HG02970 (cell line): ENCODE results near the gene RNF213.

Experiments
- ATAC-seq: cut with Tn5 transposase; IDR thresholded peaks from one replicate; pipeline ENCODE4 v1.9.1; 2021; ENCODE audit warnings: mild to moderate bottlenecking, moderate library complexity, moderate number of reproducible peaks; ENCODE audit not compliant: unreplicated experiment, low FRiP score

Gene RNF213

DNA sequence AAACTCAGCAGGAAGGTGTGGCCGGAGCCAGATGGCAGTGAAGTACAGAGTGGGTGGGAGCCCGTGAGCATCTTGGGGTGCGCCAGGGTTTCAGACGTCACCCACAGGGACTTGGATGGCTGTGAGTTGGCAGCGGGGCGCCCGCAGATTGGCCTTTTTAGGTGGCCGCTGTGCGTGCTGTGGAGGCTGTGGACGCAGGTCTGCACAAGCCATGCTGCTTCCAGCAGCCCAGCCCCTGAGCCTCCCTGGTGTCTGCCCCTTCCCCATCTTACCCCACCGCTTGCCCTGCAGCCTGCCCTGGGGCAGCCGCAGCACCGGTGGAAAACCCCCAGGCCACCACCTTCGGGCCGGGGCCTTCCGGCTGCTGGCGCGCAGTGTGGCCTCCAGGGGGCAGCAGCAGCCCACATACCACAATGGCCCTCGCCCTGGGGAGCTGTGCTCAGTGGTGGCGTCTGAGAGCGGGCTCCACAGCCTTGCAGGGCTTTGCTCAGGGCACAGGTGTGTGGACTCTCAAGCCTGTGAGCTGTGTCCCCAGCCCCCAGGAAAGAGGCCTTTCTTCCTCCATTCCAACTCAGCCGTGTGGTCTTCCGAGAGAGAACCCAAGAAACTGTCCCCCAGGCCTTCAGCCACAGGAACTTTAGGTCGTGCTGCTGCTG, 166.1 kb downstream of the RNF213 start:
- ATAC-seq, result peak; percentile 70

DNA sequence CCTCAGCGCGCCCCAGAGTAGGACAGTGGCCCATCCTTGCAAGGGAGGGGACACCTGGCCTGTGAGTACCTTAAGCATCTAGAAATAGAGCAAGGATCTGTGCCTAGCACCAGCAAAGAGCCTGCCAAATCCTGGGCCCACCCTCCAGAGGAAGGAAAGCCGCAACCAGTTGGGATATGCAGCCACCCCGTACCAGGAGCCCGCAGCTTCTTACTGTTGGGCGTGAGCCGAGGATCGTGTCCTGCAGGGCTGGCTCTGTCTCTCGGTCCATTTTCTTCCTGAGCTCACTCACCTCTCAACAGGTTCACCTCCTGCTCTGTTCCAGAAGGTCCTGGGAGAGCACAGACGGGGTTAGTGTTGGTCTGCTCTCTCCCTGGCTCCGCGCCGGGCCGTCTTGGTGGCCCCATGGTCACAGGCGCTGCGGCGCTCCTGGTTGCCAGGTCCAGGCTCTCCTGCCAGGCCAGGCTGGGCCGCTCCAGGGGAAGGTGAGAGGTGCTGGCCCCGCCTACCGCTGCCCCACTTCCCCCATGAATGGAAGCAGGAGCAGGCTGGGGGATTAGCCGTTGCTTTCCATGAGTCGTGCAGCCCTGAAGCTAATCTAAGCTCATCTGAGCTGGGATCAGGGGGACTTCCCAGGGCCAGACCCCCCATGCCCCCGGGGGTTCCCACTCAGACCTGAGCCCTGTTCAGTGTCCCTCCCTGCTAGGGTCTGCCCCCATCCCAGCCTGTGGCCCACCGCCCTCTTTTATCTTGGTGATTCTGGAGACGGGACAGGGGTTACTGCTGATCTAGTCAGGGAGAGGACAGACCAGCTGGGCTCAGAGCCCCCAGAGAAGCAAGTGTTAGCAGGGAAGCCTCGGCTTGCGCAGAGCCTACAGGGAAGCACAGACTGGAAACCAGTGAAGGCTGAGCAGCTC, 167.0 kb downstream of the RNF213 start:
- ATAC-seq, result no peak

DNA sequence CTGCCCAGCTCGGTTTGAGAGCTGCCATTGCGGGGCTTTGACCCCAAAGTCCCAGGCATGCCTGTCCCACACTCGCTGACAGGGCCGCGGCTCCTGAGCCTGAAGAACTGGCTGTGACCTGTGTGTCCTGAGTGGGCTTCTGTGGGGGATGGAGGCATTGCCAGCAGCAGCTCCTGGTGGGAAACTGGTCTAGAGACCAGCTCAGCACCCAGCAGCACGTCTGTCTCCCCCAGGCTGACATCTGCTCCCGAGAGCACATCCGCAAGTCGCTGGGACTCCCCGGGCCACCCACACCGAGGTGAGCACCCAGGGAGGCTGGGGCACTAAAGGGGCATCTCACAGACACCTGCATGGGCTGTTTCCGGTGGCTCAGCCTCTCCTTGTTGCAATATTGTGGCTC, 167.7 kb downstream of the RNF213 start:
- ATAC-seq, result no peak

DNA sequence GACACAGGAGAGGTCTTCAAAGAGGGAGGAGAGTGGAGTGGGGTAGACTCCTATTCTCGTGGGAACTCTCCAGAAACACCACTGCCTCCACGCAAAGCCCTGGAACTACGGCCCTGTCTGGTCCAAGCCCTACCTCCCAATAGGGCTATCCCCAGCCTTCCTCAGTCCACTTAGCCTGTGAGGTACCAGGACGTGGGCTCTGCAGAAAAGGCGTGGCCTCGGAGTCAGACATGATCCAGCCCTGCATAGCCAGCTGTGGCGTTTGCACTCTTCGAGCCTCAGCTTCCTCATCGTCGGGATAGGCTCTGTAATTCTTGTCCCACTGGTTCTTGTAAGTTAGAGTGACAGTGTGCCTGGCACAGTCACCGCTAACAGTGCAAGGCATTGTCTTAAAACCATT, 168.1 kb downstream of the RNF213 start:
- ATAC-seq, result no peak

DNA sequence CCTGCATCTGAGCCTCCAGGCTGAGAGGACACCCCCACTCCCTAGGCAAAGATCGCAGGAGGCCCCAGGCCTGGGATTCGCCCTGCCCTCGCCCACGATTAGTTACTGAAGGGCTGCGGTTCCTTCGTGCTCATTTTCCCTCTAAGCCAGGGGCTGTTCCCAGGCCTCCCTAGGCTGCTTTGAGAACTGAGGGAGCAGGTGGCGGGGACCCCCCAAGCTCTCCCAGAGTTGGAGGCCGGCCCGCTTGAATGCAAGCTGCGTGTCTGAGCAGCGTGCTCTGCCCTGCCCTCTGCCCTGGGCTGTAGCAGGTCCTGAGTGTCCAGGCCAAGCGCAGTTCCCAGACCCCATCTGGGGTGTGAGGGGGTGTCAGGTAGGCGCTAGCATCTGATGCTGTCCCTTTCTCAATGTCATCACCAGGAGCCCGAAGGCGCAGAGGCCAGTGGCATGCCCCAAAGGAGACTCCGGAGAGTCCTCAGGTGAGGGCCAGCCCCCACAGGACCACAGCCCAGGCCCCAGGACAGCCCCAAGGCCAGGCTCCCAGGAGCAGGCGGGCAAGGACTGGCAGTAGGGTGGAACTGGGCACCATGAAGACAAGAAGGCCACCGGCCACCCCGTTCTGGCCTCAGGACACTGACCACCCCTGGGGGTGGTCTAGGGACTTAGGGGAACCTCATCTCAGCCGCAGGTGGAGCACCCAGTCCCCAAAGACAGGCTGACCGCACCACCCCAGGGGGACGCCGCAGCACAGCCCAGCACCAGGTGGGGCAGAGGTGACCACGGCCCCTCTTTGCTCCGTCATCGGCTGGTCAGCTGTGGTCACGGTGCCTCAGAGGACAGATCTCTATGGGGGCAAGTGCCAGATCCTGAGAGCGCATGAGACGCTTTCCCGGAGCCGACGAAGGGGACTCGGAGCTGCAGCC, 169.0 kb downstream of the RNF213 start:
- no peak for ATAC-seq

DNA sequence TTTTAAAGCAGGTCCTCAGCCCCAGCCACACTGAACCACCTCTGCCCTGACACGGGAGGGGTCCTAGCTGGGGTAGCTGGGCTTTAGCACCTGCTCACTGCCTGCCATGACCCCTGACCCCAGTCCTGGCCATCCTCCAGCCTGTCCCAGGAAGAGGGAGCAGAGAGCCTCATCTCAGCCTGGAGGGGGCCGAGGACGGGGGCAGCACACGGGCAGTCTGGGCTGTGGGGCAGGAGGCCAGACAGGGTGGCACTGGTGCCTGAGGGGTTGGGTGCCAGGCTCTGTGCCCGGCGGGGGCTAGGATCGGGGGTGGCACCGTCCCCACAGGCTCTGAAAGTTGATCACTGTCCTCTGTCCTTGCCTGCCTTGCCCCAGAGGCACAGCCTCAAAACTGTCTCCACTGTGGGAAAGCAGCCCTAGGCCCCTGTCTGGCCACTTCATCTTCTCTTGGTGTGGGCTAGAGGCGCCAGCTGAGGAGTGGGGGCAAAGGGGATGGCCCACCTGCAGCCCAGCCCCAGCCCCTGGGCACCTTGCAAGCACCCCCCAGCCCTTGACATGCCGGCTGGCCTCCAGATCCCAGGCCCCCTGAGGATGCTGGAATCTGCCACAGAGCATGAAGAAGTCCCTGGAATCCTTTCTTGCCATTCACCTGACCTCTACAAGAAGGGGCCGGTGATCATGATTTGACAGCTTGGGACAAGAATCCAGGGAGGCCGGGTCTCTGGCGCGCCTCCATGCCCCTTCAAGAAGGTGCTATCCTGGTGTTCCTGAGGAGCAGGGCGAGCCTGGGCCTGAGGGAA, 170.0 kb downstream of the RNF213 start:
- ATAC-seq, result no peak

DNA sequence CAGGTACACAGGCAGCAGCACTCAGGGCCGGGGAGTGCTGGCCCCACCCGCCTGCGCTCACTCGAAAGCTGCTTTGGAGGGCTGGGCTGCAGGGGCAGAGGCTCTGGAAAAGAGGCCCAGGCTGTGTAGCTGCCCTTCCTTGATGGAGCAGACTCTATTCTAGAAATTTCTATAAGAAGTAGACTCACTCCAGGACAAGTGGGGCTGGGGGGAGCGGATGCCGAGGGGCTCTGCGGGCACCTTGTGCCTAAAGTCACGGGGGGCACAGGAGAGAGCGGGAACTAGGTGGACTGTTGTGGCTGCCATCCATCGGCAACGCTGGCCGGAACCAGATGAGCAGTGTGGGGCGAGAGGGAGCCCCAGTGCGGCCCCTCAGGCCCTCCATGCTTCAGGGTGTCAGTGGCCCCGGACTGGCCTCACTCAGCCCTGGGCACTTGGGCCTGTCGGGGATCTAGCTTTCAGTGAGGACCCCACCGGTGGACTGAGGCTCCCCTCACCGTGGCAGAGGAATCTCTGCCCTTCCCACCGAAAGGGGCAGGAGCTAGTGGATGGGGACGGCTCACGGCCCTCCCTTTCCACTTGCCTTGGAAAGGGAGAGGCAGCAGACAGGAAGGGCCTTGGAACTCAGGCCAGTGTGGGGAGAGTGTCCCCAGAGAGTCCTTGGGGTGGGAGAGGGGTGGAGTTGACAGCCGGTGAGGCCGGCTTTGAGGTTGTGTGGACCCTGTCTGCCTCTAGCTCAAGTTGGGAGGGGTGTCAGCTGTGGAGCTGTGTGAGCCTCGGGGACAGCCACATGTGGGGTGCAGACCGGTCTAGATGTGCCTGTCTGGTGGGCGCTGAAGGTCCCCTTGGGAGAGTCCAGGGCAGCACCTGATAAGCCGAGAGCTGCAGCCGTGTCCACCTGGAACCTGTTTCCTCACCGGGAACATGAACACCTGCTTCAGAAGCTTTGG, 170.9 kb downstream of the RNF213 start:
- no peak for ATAC-seq

DNA sequence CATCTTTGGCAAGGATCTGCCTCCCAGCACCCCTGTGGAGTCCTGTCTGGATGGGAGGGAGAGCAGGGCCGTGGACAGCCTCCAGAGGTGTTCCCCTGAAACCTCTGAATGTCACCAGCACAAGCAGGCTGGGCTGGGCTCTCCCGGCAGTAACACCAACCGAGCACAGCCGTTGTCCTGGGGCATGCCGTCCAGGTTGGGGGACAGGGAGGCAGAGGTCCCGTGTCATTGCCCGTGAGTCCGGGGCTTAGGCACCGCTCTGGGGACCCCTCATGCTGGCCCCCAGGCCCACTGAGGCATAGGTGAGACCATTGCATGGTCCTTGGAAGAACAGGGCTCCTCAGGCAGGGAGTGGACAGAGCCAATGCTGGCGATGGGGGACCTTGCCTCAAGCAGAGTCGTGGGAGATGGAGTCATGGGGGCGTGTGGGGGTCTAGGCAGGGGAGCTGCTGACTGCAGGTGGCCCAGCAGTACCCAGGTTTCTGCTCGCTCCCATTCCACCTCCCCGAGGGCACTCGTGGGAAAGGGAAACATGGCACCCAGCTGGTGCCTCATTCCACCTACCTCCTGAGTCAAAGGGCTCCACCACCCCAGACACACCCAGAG, 171.8 kb downstream of the RNF213 start:
- ATAC-seq, result no peak

DNA sequence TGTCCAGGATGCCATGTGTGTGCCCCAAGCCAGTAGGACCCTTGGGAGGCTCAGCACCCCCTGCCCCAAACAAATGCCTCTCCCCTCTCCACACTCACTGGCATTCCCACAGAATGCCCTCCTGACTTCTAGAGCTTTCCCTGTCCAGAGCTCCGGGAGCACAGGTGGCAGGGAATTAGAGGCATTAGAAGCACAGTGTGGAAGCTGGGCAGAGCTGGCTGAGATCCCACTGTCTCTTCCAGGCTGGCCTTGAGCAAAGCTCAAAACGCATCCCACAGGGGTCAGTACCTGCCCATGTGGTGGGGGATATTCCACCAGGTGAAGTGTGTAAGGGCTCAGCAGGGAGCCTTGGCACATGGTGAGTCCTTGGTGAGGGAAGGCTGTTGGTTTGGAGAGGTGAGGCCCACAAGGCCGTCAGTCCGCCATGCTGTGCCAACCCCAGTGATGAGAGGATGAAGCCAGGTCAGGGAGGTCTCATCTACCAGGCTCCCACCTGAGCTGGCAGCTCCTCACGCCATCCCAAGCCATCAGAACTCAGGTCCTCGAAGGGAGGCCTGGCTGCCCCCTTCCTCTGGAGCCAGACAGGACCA, 172.4 kb downstream of the RNF213 start:
- no peak for ATAC-seq

DNA sequence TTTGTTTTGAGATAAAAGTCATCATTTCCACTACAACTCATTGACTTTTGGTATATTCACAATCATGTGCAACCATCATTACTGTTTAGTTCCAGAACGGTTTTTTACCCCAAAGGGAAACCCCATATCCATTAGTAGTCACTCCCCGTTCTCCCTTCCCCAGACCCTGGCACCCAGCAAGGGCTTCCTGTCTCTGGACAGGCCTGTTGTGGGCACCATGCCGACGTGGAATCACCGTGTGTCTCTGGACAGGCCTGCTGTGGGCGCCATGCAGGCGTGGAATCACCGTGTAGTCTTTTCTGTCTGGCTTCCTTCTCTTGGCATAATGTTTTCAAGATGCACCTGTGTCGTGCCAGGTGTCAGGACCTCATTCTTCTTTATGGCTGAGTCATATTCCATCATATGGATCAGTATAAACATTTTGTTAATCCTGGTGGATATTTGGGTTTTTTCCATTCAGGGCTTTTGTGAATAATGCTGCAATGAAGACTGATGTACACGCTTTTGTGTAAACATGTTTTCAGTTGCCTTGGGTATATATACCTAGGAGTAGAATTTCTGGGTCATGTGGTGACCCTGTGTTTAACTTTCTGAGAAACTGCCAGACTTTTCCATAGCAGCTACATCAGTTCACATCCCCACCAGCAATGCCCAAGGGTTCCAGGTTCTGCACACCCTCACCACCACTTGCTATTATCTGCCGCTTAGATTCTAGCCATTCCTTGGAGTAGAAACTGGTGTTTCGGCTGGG, 173.4 kb downstream of the RNF213 start:
- ATAC-seq, result no peak

DNA sequence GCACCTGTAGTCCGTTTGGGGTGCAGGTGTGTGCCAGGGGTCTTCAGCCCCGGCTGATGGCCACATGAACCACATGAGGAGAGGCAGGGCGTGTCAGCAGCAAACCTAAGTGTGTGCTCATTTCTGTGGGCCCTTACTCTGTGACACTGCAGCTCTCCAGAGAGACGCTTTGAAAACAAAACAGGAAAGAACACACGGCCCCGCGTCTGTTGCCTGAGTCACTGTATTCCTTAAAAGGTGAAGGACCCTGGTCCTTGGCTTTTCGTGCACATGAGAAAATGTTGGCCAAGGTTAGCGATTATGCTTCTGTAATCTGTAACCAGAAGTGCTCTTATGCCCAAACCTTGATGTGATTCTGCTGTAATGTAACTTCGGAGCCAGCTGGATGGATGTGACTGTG, 176.9 kb downstream of the RNF213 start:
- ATAC-seq, result no peak

DNA sequence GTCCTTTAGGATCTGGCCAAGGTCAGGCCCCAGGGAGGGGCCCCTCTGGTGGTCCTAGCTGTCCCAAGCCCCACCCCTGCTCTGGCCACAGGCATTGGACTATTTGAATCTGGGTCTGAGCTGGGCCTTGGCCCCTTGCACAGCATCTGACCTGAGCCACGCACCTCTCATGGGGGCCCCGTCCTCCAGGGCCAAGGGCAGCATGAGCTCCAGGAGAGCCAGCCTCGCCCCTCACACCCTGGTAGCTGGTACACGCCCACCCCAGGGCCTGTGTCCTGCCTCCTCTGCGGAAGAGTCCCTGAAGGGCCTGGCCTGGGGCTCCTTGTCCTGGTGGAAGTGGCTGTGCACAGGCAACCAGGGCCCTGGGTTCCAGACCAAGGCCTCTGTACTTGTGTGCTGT, 178.2 kb downstream of the RNF213 start:
- ATAC-seq, result no peak

DNA sequence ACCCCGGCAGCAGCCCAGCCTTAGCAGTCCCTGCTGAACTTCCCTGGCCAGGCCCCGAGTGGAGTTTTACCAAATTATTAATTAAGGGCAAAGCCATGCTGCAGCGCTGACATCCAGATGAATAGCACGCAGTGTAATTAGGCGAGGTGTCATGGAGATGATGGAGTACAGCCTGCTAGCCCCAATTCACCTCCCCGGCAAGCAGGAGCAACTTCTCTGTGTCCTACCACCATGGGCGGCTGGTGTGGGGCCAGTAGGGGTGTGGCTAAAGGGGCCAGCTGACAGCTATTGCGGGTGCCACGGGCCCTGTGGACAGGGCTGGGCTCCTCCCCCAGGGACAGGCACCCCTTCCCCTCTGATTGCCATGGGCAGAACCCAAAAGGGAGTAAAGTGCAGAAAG, 178.8 kb downstream of the RNF213 start:
- ATAC-seq, result no peak

DNA sequence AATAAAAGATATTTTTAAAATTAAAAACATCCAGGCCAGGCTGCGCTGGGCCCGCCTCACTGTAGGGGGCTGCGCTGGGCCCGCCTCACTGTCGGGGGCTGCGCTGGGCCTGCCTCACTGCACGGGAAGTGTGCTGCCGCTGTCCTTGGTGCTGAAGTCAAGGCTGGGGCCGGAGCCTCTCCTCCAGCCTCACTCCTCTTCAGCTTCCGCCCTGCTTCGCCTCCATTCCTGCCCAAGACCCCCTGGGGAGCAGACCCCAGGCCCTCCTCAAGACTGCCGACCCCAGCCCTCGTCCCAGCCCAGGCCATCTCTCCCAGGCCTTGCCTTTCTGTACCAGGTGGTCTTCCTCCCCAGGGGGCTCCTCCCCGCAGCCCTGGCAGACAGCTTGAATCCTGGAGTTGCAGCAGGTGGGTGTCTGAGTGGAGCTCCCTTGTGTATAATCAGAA, 180.5 kb downstream of the RNF213 start:
- no peak for ATAC-seq

DNA sequence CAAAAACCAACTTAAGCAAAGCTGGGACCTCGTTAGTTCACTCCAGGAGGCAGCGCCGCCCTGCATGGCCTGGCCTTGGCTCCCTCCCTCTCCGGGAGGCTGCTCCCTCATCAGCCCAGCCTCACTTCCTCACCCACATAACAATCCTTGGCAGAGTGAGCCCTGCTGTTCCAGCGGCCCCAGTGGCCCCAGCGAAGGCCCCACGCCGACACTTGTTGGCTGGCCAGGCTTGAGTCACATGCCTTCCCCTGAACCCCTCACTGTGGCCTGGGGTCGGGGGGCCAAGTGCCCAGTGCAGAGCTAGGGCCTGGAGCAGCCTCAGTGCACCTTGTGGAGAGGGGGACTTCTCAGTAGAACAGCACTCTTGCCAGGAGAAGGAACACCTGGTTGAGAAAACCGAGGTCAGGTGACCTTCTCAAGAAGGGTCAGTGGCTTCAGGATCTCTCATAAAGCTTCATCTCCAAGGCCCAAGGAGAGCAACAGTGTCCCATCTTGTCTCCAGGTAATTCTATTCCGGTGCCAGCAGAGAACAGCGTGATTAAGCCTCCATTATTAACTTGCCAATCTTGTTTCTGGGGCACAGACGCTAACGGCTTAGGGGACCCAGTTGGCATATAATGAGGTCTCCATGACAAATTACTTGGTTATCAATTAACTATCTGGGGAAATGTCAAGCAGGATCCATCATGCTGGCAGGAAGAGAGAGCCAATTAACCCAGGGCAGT, 181.1 kb downstream of the RNF213 start:
- no peak for ATAC-seq

DNA sequence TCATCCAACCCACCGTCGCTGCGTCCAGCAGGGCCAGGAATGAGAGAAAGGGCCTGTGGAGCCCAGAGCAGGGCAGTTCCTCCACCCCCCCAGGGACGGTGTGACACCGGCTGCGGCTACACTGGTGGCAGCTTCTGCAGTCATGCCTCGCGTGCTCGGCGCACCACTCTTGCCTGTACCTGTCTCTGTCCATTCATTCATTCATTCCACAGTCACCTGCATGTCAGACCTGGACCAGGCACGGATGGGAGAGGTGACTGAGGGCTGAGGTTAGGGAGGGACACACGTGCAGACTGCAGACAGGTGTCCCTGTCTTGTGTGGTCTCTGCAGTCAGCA, 181.6 kb downstream of the RNF213 start:
- ATAC-seq, result no peak

DNA sequence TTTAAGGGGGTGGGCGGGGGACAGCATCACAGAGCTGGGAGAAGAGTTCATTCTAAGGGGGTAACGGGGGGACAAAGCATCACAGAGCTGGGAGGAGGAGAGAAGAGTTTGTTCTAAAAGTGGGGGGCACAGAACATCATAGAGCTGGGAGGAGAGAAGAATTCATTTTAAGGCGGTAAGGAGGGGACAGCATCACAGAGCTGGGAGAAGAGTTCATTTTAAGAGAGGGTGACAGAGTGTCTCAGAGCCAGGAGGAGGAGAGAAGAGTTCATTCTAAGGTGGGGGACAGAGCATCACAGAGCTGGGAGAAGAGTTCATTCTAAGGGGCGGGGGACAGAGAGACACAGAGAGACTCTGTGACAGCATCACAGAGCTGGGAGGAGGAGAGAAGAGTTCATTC, 182.1 kb downstream of the RNF213 start:
- ATAC-seq, result no peak
